Measurements from ENCODE around the gene GALNT18. TPM values are rescaled to one million over a fixed set of nuclear protein-coding genes. Genes with fewer than 3 reads are reported as not detected.

Gene GALNT18
- total RNA-seq, 3 donors from 2014 or later (not counting 1 experiment from before 2014, with no cell fraction given) = 0.18 to 0.42 (median 0.38) TPM

DNA sequence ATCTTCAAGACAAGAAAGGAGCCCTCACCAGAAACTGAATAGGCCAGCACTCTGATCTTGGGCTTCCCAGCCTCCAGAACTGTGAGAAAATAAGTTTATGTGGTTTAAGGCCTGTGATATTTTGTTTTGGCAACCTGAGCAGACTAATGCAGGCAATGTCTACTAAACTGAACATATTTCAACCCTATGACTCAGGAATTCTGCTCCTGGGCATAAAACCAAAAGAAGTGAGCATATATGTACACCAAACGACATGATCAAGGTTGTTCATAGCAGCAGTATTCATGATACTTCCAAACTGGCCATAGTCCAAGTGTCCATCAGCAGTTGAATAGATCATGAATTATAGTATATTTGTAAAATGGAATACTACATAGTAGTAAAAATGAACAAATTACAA, 297.7 kb downstream of the GALNT18 start:
- Mint-ChIP-seq H3K4me1 (no peaks in the 10 kb centered on the region), H3K27ac (no peak overlapping the region), H3K36me3 (no peaks in the 10 kb centered on the region), H3K27me3 (ENCODE audit: low read depth in 2 of 2) (peaks cover 0 to 12% of the 10 kb centered on the region in 2 donors), H3K4me3 (no peak overlapping the region), H3K9me3 (no peaks in the 10 kb centered on the region)
- Histone ChIP-seq H3K27ac (ENCODE audit: low read length) (no peak overlapping the region), H3K36me3 (ENCODE audit: control insufficient read depth, insufficient read depth, low read length) (no peaks in the 10 kb centered on the region), H3K4me3 (ENCODE audit: low read length) (no peak overlapping the region), H3K27me3 (ENCODE audit: control insufficient read depth, insufficient read depth, low read length) (no peaks in the 10 kb centered on the region), H3K9me3 (ENCODE audit: control insufficient read depth, insufficient read depth, low read length) (no peaks in the 10 kb centered on the region), H3K4me1 (ENCODE audit: control insufficient read depth, insufficient read depth, low read length) (no peaks in the 10 kb centered on the region)
- no peak for DNase-seq
- WGBS (ENCODE audit: insufficient coverage) = no CpG with 5 or more reads among the region's 1 CpG
- TF ChIP-seq, protein P1, sequence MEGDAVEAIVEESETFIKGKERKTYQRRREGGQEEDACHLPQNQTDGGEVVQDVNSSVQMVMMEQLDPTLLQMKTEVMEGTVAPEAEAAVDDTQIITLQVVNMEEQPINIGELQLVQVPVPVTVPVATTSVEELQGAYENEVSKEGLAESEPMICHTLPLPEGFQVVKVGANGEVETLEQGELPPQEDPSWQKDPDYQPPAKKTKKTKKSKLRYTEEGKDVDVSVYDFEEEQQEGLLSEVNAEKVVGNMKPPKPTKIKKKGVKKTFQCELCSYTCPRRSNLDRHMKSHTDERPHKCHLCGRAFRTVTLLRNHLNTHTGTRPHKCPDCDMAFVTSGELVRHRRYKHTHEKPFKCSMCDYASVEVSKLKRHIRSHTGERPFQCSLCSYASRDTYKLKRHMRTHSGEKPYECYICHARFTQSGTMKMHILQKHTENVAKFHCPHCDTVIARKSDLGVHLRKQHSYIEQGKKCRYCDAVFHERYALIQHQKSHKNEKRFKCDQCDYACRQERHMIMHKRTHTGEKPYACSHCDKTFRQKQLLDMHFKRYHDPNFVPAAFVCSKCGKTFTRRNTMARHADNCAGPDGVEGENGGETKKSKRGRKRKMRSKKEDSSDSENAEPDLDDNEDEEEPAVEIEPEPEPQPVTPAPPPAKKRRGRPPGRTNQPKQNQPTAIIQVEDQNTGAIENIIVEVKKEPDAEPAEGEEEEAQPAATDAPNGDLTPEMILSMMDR (IDR thresholded peaks at IDR 0.05) = no peak
- no peak for ATAC-seq
- intact Hi-C loops (cut with micrococcal nuclease) = no loop called here

DNA sequence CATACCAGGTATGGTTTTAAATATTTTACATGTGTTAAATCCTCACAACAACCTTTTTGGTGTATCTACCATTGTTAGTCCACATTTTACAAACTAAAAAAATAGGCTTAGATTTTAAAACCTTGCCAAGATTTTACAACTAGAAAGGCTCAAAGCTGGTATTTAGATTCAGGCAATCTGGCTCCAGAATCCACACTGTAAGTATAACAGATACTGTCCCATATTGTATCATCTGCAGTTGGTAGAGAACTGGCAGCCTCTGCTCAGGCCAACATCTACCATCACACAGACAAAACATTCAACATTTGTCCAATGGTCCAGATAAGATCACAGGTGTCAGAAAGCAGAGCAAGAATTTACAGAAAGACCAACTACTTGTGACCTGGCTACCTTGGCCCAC, 299.7 kb downstream of the GALNT18 start:
- no peaks in the 10 kb centered on the region for H3K36me3 Mint-ChIP-seq
- intact Hi-C loops (cut with micrococcal nuclease) = no loop called here
- TF ChIP-seq, protein P1 (IDR thresholded peaks at IDR 0.05) = no peak
- ATAC-seq = no peak
- H3K27ac ChIP-seq (ENCODE audit: low read length) = no peak overlapping the region
- no peaks in the 10 kb centered on the region for H3K9me3 Mint-ChIP-seq
- H3K27ac Mint-ChIP-seq = no peak overlapping the region
- H3K27me3 ChIP-seq (ENCODE audit: control insufficient read depth, insufficient read depth, low read length) = no peaks in the 10 kb centered on the region
- no peaks in the 10 kb centered on the region for H3K4me1 ChIP-seq (ENCODE audit: control insufficient read depth, insufficient read depth, low read length)
- H3K4me3 ChIP-seq (ENCODE audit: low read length) = no peak overlapping the region
- no peaks in the 10 kb centered on the region for H3K4me1 Mint-ChIP-seq
- H3K36me3 ChIP-seq (ENCODE audit: control insufficient read depth, insufficient read depth, low read length) = no peaks in the 10 kb centered on the region
- H3K9me3 ChIP-seq (ENCODE audit: control insufficient read depth, insufficient read depth, low read length) = no peaks in the 10 kb centered on the region
- no peak for DNase-seq
- H3K4me3 Mint-ChIP-seq = no peak overlapping the region
- peaks cover 0 to 12% of the 10 kb centered on the region in 2 donors for H3K27me3 Mint-ChIP-seq (ENCODE audit: low read depth in 2 of 2)

DNA sequence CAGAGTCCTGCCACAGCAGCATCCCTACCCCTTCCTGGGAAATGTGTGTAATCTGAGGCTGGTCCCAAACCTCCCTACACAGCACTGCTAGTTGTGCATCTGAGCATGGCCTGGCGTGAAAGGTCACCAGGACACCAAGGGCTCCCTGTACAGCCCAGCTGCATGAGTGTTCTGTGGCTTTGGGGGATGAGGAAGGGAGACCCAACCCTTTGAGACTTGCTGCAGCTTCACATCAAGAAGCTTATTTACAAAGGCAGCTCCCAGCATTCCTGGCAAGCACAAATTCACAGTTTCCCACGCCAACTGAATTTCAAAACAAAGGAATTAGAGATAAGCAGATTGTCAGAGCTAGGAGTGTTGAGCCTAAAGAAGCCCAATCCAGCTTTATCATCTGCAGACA, 301.0 kb downstream of the GALNT18 start:
- H3K4me3 Mint-ChIP-seq = no peak overlapping the region
- DNase-seq (no peak), ATAC-seq (no peak)
- no peaks in the 10 kb centered on the region for H3K9me3 Mint-ChIP-seq
- no peak overlapping the region for H3K27ac Mint-ChIP-seq
- H3K4me1 Mint-ChIP-seq = no peaks in the 10 kb centered on the region
- H3K27me3 Mint-ChIP-seq (ENCODE audit: low read depth in 2 of 2) = peaks cover 0 to 12% of the 10 kb centered on the region in 2 donors
- no peaks in the 10 kb centered on the region for H3K36me3 ChIP-seq (ENCODE audit: control insufficient read depth, insufficient read depth, low read length)
- H3K4me1 ChIP-seq (ENCODE audit: control insufficient read depth, insufficient read depth, low read length) = no peaks in the 10 kb centered on the region
- 84% methylated on average over 2 of the region's 2 CpGs for WGBS (ENCODE audit: insufficient coverage)
- H3K9me3 ChIP-seq (ENCODE audit: control insufficient read depth, insufficient read depth, low read length) = no peaks in the 10 kb centered on the region
- intact Hi-C loops (cut with micrococcal nuclease) = no loop called here
- H3K27me3 ChIP-seq (ENCODE audit: control insufficient read depth, insufficient read depth, low read length) = no peaks in the 10 kb centered on the region
- H3K4me3 ChIP-seq (ENCODE audit: low read length) = no peak overlapping the region
- no peaks in the 10 kb centered on the region for H3K36me3 Mint-ChIP-seq
- H3K27ac ChIP-seq (ENCODE audit: low read length) = no peak overlapping the region
- TF ChIP-seq, protein P1 (IDR thresholded peaks at IDR 0.05) = no peak

DNA sequence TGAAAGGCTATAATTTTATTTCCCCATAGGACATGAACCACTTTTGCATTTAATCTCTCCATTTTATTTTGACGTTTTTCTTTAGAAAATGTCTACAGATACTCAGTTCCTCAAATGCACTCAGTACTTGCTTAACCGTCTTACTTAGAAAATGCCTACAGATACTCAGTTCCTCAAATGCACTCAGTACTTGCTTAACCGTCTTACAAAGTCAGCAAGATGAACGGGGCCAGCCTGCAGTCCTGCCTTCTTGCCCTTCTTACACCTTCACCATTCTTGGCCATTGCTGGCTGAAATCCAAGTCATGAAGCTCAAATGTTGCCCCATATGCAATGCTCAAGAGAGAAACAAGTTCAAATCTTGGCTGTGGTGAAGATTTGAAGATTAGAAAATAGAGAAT, 302.8 kb downstream of the GALNT18 start:
- H3K4me3 Mint-ChIP-seq = no peak overlapping the region
- ATAC-seq (no peak), DNase-seq (no peak)
- 20% methylated on average over 4 of the region's 4 CpGs for WGBS (ENCODE audit: insufficient coverage)
- TF ChIP-seq, protein P1 (IDR thresholded peaks at IDR 0.05) = no peak
- H3K27me3 ChIP-seq (ENCODE audit: control insufficient read depth, insufficient read depth, low read length) = no peaks in the 10 kb centered on the region
- peaks cover 0 to 12% of the 10 kb centered on the region in 2 donors for H3K27me3 Mint-ChIP-seq (ENCODE audit: low read depth in 2 of 2)
- H3K9me3 Mint-ChIP-seq = no peaks in the 10 kb centered on the region
- no peaks in the 10 kb centered on the region for H3K9me3 ChIP-seq (ENCODE audit: control insufficient read depth, insufficient read depth, low read length)
- H3K27ac Mint-ChIP-seq = no peak overlapping the region
- no peaks in the 10 kb centered on the region for H3K4me1 Mint-ChIP-seq
- H3K4me3 ChIP-seq (ENCODE audit: low read length) = no peak overlapping the region
- intact Hi-C loops (cut with micrococcal nuclease) = no loop called here
- H3K4me1 ChIP-seq (ENCODE audit: control insufficient read depth, insufficient read depth, low read length) = no peaks in the 10 kb centered on the region
- H3K36me3 Mint-ChIP-seq = no peaks in the 10 kb centered on the region
- no peak overlapping the region for H3K27ac ChIP-seq (ENCODE audit: low read length)
- H3K36me3 ChIP-seq (ENCODE audit: control insufficient read depth, insufficient read depth, low read length) = no peaks in the 10 kb centered on the region

Data from natural killer cell (primary cell).